Endothelial cell (in vitro differentiated cells): ENCODE data around the gene GLRA3. TPM values are rescaled to one million over a fixed set of nuclear protein-coding genes. Genes with fewer than 3 reads are reported as not detected.

Source experiments
- DNase-seq: peaks from one replicate; pipeline ENCODE4 v3.0.0; 2021; ENCODE audit warnings: low spot score
- H3K27ac Mint-ChIP-seq: one replicate; pipeline ENCODE4 v1.8.0; 2021; ENCODE audit warnings: mixed read lengths, inconsistent platforms; ENCODE audit not compliant: unreplicated experiment
- H3K27me3 Mint-ChIP-seq: one replicate; pipeline ENCODE4 v1.8.0; 2021; ENCODE audit warnings: mild to moderate bottlenecking, moderate library complexity, mixed read lengths, inconsistent platforms; ENCODE audit not compliant: unreplicated experiment
- H3K36me3 Mint-ChIP-seq: one replicate; pipeline ENCODE4 v1.8.0; 2021; ENCODE audit warnings: mild to moderate bottlenecking, low read depth, mixed read lengths, inconsistent platforms; ENCODE audit not compliant: unreplicated experiment
- H3K4me1 Mint-ChIP-seq: one replicate; pipeline ENCODE4 v1.8.0; 2021; ENCODE audit warnings: mild to moderate bottlenecking, mixed read lengths, inconsistent platforms; ENCODE audit not compliant: unreplicated experiment
- H3K4me3 Mint-ChIP-seq: one replicate; pipeline ENCODE4 v1.8.0; 2021; ENCODE audit warnings: mild to moderate bottlenecking, mixed read lengths, inconsistent platforms; ENCODE audit not compliant: unreplicated experiment
- H3K9me3 Mint-ChIP-seq: one replicate; pipeline ENCODE4 v1.8.0; 2021; ENCODE audit warnings: mixed read lengths, inconsistent platforms; ENCODE audit not compliant: unreplicated experiment
- total RNA-seq: library from RNA; stranded (reverse); fragmentation: NEBNext Ultra II Directional; extraction: Animal tissue kit (Norgen Biotek cat#: 25700); gene quantifications from one replicate; pipeline ENCODE4 v1.2.1, GENCODE V29; 2021; ENCODE audit not compliant: unreplicated experiment
- TF ChIP-seq, protein P1 (sequence below): fragments of 200-600 bp; sonication (generic); IDR thresholded peaks from one replicate; pipeline ENCODE4 v1.5.0; 2021; ENCODE audit warnings: antibody characterized with exemption; ENCODE audit not compliant: unreplicated experiment

Gene GLRA3
- total RNA-seq, 1 donor from 2014 or later = not detected

DNA sequence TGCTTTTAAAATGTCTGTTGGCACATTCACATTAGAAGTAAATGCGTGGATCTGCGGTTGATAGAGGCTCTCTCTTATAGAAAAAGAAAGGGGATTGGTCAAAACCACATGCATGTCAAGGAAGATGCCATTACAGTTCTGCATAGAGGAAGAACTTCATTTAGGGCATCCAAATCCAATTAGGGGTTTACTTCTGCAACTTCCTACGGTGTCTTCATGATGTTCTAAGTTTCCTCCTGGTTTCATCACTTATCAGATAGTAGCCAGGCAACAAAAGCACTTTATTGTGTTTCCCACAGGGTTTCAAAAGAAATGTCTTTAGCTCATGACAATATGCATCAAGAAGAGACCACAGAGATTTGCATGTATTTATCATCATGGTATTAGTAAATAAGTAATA lies 170.8 kb downstream of the GLRA3 start:
- no peaks in the 10 kb centered on the region for H3K36me3 Mint-ChIP-seq
- no peak overlapping the region for H3K27ac Mint-ChIP-seq
- no peaks in the 10 kb centered on the region for H3K27me3 Mint-ChIP-seq
- TF ChIP-seq, protein P1, sequence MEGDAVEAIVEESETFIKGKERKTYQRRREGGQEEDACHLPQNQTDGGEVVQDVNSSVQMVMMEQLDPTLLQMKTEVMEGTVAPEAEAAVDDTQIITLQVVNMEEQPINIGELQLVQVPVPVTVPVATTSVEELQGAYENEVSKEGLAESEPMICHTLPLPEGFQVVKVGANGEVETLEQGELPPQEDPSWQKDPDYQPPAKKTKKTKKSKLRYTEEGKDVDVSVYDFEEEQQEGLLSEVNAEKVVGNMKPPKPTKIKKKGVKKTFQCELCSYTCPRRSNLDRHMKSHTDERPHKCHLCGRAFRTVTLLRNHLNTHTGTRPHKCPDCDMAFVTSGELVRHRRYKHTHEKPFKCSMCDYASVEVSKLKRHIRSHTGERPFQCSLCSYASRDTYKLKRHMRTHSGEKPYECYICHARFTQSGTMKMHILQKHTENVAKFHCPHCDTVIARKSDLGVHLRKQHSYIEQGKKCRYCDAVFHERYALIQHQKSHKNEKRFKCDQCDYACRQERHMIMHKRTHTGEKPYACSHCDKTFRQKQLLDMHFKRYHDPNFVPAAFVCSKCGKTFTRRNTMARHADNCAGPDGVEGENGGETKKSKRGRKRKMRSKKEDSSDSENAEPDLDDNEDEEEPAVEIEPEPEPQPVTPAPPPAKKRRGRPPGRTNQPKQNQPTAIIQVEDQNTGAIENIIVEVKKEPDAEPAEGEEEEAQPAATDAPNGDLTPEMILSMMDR = no peak
- no peaks in the 10 kb centered on the region for H3K4me1 Mint-ChIP-seq
- no peak overlapping the region for H3K4me3 Mint-ChIP-seq
- H3K9me3 Mint-ChIP-seq = no peaks in the 10 kb centered on the region
- no peak for DNase-seq

DNA sequence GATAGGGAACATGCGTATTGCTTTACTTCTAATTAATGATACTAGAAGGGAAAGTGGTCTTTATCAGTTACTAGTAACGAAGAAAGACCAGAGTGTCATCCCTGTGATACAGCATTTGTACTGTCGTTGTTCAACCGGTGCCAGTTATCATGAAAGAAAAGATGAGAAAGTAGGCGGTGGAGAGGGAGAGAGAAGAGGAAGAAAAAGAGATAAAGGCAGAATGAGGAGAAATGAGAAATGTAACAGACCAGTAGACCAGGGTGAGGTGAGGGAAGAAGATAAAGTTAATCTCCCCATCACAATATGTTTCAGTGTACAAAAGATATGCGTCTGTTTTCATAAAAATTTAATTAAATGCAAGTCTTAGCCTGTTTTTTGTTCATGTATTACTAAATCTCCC lies 171.6 kb downstream of the GLRA3 start:
- H3K27me3 Mint-ChIP-seq = no peaks in the 10 kb centered on the region
- H3K9me3 Mint-ChIP-seq = no peaks in the 10 kb centered on the region
- H3K36me3 Mint-ChIP-seq = no peaks in the 10 kb centered on the region
- TF ChIP-seq, protein P1 = no peak
- H3K4me1 Mint-ChIP-seq = no peaks in the 10 kb centered on the region
- no peak overlapping the region for H3K4me3 Mint-ChIP-seq
- no peak overlapping the region for H3K27ac Mint-ChIP-seq
- no peak for DNase-seq

DNA sequence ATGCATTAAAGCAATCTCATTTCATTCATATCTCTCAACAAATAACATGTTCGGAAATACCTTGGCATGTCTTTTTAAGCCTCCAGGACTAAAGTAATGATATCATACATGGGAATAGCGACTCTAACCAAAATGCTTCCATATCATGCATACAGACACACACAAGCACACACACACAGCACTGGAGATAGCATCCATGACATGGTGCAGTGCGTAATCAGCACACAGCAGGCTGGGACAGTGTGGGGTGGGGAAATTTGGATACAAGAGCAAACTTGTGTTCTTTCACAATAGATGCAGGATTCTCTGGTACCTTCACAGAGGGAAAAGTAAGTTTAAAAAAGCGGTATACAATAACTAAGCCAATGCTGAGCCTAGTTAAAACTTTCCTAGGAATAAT lies 174.4 kb downstream of the GLRA3 start:
- TF ChIP-seq, protein P1 = no peak
- Mint-ChIP-seq H3K4me3 (no peak overlapping the region), H3K4me1 (no peaks in the 10 kb centered on the region), H3K9me3 (no peaks in the 10 kb centered on the region), H3K27me3 (no peaks in the 10 kb centered on the region), H3K36me3 (no peaks in the 10 kb centered on the region), H3K27ac (no peak overlapping the region)
- DNase-seq = no peak

DNA sequence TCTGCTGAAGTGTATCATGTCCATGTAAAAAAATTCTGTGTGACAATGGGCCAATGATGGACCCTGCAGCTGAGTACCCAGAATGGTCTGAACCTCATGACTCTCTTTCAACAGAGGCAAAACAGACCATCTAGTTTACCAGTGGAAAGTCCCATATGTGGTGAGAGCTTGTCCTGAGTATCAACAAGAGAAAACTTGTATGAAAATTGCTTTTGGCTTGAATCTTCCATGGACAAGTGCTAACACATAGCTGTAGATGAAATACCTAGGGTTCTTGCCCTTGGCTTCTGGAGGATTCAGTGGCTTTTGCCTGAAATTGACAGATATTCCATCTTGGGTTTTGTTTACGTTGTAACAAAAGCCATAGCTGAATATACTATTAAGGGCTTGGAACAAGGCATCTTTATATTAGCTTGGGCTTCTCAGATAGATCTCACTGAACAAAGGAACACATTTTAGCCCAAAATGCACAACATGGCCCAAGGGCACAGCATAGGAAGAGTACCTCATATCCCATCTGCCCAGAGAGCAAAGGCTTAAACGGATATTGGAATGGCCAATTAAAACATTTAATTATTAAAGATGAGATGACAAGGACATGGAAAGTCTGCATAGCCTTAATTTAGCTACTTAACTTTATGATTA lies 178.2 kb downstream of the GLRA3 start:
- Mint-ChIP-seq H3K4me1 (peaks cover 6% of the 10 kb centered on the region), H3K4me3 (no peak overlapping the region), H3K27ac (no peak overlapping the region), H3K36me3 (no peaks in the 10 kb centered on the region), H3K9me3 (no peaks in the 10 kb centered on the region), H3K27me3 (no peaks in the 10 kb centered on the region)
- TF ChIP-seq, protein P1 = no peak
- no peak for DNase-seq

DNA sequence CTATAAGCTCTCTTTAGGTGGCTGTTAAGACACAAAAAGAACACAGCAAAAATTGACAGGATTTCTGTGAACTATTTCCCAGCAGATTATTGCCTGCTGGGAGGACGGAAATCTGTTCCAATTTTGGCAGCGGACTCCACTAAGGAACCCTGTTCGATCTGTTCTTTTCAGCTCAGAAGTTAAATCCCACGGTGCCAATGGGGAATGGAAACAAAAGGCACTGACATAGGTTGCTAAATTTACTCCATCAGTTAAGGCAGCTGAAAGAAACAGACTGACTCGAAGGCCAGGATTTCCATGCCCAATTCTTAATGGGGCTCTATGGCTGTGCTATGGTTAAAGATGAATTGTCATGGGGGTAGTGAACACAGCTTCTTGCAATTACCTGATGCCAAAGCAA lies 180.2 kb downstream of the GLRA3 start:
- H3K4me3 Mint-ChIP-seq = no peak overlapping the region
- H3K27me3 Mint-ChIP-seq = no peaks in the 10 kb centered on the region
- no peaks in the 10 kb centered on the region for H3K9me3 Mint-ChIP-seq
- H3K36me3 Mint-ChIP-seq = no peaks in the 10 kb centered on the region
- TF ChIP-seq, protein P1 = no peak
- no peak for DNase-seq
- H3K4me1 Mint-ChIP-seq = peaks cover 6% of the 10 kb centered on the region
- H3K27ac Mint-ChIP-seq = no peak overlapping the region
